Measurements from ENCODE around the gene ADGRE3.

- TF ChIP-seq EZH2phosphoT487 (IDR thresholded peaks at IDR 0.05; ENCODE audit: insufficient read depth, low read depth), result no peak
- TF ChIP-seq EZH2 (IDR thresholded peaks at IDR 0.05; ENCODE audit: insufficient read depth, poor library complexity, severe bottlenecking), result no peak
Measured at GRCh38 chr19:14611051-14611450, 63.6 kb downstream of the ADGRE3 start.

Measured in GM23248 (cell line).